GM12891 (cell line): ENCODE results near the gene ZNF462.

ENCODE experiments used
- PAX5 ChIP-seq: IDR thresholded peaks from 2 replicates; pipeline ENCODE4 v1.6.1; 2011; ENCODE audit warnings: low read length, moderate library complexity, mild to moderate bottlenecking; ENCODE audit not compliant: insufficient read depth, severe bottlenecking
- POLR2A ChIP-seq: IDR thresholded peaks from 2 replicates; pipeline ENCODE4 v1.6.1; 2011; ENCODE audit warnings: low read depth, low read length, control low read depth
- POLR2AphosphoS5 ChIP-seq: IDR thresholded peaks from 2 replicates; pipeline ENCODE4 v1.6.1; 2011; ENCODE audit warnings: low read depth, low read length, control low read depth

DNA sequence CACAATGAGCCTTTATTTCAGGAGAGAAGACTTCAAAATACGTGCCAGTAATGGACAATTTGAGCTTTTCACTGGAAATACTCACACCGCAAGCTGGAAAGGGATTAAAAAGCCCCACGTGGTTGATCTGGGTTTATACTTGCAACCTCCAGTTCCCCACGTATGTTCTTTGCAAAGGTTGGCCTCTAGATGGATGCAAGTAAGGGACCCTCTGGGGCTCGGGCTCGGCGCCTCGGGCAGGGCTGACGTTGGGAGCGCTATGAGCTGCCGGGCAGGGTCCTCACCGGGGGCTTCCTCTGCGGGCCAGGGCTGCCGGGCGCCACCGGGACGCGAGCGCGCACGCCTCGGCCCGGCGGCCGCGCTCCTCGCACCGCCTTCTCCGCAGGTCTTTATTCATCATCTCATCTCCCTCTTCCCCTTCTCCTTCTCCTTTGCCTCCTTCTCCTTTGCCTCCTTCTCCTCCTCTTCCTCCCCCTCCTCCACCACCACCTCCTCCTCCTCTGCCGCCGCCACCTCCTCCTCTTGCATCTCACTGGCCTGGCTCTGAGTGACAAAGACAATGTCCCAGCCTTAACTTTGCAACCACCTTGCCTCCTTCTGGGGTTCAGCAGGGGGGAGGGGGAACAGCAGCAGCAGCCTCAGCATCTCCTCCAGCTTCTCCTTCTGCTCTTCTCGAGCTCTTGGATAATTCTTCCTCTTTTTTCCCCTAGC, 701 bp upstream of the ZNF462 start:
- TF ChIP-seq POLR2AphosphoS5 (no peak), PAX5 (no peak), POLR2A (no peak)
